ENCODE measurements around the gene LARP1B.
"Not testable (repeated sequence)": the region's sequence is repeated elsewhere in the genome, so short reads cannot be mapped to it uniquely, and the experiment has no call there.

Gene LARP1B

DNA sequence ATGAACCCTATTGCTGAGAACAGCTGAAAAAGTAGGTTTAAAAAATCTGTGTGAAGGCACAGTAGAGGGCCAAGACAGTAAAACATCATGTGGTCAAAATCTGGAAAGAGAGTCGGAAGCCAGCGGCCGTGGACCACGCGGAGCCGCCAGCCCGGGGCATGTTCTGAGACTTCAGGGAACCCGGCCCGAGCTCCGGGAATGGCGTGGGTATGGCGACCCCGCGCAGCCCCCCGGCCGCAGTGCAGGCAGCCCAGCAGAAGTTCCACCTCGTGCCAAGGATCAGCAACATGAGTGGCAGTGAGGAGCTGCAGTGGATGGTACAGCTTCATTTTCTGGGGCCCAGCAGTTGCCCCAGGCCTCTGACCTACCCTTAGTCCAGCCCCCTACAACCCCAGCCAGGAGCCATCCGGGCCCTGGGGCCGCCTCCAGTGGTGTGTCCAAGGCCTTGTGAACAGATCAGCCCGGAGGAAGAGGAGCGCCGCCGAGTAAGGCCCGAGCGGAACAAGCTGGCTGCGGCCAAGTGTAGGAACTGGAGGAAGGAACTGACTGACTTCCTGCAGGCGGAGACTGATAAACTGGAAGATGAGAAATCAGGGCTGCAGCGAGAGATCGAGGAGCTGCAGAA lies 94.2 kb downstream of the LARP1B start:
- Histone ChIP-seq H3K4me1 (ENCODE audit: insufficient read depth, low read length) (no peaks in the 10 kb centered on the region), H2AFZ (ENCODE audit: low read depth, low read length) (no peak overlapping the region), H3K4me3 (ENCODE audit: low read length) (no peak overlapping the region), H3K27me3 (ENCODE audit: insufficient read depth, low read length) (no peaks in the 10 kb centered on the region), H3K9me3 (ENCODE audit: low read length) (peaks cover 9% of the 10 kb centered on the region), H3K36me3 (ENCODE audit: insufficient read depth, low read length) (peaks cover 8% of the 10 kb centered on the region)

DNA sequence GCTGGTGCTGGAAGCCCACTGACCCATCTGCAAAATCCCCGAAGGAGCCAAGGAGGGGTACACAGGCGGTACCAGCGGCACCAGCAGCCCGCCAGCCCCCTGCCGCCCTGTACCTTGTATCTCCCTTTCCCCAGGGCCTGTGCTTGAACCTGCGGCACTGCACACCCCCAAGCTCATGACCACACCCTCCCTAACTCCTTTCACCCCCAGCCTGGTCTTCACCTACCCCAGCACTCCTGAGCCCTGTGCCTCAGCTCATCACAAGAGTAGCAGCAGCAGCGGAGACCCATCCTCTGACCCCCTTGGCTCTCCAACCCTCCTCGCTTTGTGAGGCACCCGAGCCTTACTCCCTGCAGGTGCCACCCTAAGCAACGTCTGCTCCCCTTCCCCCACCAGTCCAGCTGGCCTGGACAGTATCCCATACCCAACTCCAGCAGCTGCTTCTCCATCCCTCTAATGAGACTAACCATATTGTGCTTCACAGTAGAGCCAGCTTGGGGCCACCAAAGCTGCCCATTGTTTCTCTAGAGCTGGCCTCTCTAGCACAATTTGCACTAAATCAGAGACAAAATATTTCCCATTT lies 94.9 kb downstream of the LARP1B start:
- H3K27me3 ChIP-seq (ENCODE audit: insufficient read depth, low read length): no peaks in the 10 kb centered on the region
- H3K9me3 ChIP-seq (ENCODE audit: low read length): peaks cover 9% of the 10 kb centered on the region
- H3K4me3 ChIP-seq (ENCODE audit: low read length): no peak overlapping the region
- H3K4me1 ChIP-seq (ENCODE audit: insufficient read depth, low read length): no peaks in the 10 kb centered on the region
- H3K36me3 ChIP-seq (ENCODE audit: insufficient read depth, low read length): peaks cover 8% of the 10 kb centered on the region
- no peak overlapping the region for H2AFZ ChIP-seq (ENCODE audit: low read depth, low read length)

DNA sequence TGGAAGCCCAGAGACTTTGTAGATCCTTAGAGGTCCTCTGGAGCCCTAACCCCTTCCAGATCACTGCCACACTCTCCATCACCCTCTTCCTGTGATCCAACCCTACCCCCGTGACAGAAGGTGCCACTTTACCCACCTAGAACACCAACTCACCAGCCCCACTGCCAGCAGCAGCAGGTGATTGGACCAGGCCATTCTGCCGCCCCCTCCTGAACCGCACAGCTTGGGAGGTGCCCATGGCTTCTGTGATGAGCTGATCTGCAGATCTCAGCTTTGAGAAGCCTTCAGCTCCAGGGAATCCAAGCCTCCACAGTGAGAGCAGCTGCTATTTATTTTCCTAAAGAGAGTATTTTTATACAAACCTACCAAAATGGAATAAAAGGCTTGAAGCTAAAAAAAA lies 95.4 kb downstream of the LARP1B start:
- H3K4me1 ChIP-seq (ENCODE audit: insufficient read depth, low read length); H2AFZ ChIP-seq (ENCODE audit: low read depth, low read length); H3K27me3 ChIP-seq (ENCODE audit: insufficient read depth, low read length); H3K36me3 ChIP-seq (ENCODE audit: insufficient read depth, low read length); H3K4me3 ChIP-seq (ENCODE audit: low read length); H3K9me3 ChIP-seq (ENCODE audit: low read length): not testable (repeated sequence)

DNA sequence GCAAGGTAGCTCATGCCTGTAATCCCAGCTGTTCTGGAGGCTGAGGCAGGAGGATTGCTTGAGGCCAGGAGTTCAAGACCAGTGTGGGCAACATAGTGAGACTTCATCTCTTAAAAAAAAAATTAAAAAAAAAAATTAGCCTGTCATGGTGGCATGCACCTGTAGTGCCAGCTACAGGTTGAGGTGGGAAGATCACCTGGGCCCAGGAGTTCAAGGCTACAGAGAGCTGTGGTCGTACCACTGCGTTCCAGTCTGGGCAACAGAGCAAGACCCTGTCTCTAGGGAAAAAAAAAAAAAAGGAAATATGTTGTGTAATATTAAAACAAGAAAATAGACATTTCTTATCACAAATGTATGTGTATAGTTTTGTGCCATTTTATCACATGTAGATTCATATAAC lies 97.8 kb downstream of the LARP1B start:
- Histone ChIP-seq H3K9me3 (ENCODE audit: low read length) (peaks cover 9% of the 10 kb centered on the region), H2AFZ (ENCODE audit: low read depth, low read length) (no peak overlapping the region), H3K36me3 (ENCODE audit: insufficient read depth, low read length) (peaks cover 8% of the 10 kb centered on the region), H3K27me3 (ENCODE audit: insufficient read depth, low read length) (no peaks in the 10 kb centered on the region), H3K4me3 (ENCODE audit: low read length) (no peak overlapping the region), H3K4me1 (ENCODE audit: insufficient read depth, low read length) (no peaks in the 10 kb centered on the region)

DNA sequence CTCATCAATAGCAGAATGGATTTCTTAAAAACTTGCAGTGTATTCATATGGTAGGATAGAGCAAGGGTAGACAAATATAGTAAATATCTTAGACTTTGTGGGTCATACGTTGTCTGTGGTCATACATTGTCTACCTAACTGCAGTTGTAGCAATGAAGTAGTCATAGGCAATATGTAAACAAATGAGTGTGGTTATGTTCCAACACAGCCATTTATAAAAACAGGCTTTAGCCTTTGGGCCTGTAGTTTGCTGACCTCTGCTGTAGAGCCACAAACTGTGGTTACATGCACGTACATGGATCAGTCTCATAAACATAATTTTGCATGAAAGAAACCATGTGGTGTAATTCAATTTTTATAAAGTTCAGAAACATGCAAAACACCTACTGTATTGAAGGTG lies 98.9 kb downstream of the LARP1B start:
- H3K4me1 ChIP-seq (ENCODE audit: insufficient read depth, low read length): no peaks in the 10 kb centered on the region
- H3K27me3 ChIP-seq (ENCODE audit: insufficient read depth, low read length): no peaks in the 10 kb centered on the region
- H3K36me3 ChIP-seq (ENCODE audit: insufficient read depth, low read length): peaks cover 8% of the 10 kb centered on the region
- no peak overlapping the region for H2AFZ ChIP-seq (ENCODE audit: low read depth, low read length)
- H3K4me3 ChIP-seq (ENCODE audit: low read length): no peak overlapping the region
- peaks cover 9% of the 10 kb centered on the region for H3K9me3 ChIP-seq (ENCODE audit: low read length)

DNA sequence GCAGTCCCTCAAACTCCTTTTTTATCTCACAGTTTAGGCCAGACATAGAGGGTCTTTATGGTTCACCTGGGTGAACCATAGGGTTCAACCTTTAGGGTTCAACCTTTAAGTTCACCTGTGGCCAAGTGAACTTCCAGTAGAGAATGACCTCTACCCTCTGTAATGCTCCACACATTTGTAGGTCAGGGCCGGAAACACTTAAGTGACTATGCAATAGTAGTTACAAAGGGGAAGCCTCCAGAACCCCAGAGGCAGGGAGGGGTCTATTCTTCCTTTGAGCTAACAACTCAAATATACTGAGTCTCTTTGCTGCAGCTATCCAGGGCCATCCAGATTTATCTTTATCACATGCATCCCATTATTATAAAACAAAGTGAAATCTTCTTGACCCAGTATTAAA lies 100.0 kb downstream of the LARP1B start:
- Histone ChIP-seq H3K27me3 (ENCODE audit: insufficient read depth, low read length) (no peaks in the 10 kb centered on the region), H2AFZ (ENCODE audit: low read depth, low read length) (no peak overlapping the region), H3K9me3 (ENCODE audit: low read length) (peaks cover 4% of the 10 kb centered on the region), H3K36me3 (ENCODE audit: insufficient read depth, low read length) (peaks cover 4% of the 10 kb centered on the region), H3K4me1 (ENCODE audit: insufficient read depth, low read length) (no peaks in the 10 kb centered on the region), H3K4me3 (ENCODE audit: low read length) (no peak overlapping the region)

DNA sequence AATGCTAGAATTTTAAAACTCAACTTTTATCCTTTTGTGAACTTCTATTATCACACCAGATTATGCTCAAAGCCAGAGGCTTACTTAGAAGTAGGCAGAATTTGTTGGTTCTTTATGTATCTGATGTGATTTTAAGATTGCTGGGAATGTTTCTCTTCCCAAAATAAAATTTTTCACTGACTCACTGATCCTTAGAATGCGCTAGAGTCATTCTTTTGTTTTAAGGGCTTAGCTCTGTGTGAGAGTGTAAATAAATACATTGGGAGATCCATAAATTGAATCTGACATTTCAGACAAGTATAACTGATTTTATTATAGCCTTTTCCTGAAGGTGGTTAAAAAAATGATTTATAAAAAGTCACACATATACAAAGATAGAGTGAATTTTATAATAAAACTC lies 101.3 kb downstream of the LARP1B start:
- Histone ChIP-seq H3K27me3 (ENCODE audit: insufficient read depth, low read length) (no peaks in the 10 kb centered on the region), H2AFZ (ENCODE audit: low read depth, low read length) (no peak overlapping the region), H3K4me1 (ENCODE audit: insufficient read depth, low read length) (no peaks in the 10 kb centered on the region), H3K36me3 (ENCODE audit: insufficient read depth, low read length) (peaks cover 2% of the 10 kb centered on the region), H3K9me3 (ENCODE audit: low read length) (no peaks in the 10 kb centered on the region), H3K4me3 (ENCODE audit: low read length) (no peak overlapping the region)

DNA sequence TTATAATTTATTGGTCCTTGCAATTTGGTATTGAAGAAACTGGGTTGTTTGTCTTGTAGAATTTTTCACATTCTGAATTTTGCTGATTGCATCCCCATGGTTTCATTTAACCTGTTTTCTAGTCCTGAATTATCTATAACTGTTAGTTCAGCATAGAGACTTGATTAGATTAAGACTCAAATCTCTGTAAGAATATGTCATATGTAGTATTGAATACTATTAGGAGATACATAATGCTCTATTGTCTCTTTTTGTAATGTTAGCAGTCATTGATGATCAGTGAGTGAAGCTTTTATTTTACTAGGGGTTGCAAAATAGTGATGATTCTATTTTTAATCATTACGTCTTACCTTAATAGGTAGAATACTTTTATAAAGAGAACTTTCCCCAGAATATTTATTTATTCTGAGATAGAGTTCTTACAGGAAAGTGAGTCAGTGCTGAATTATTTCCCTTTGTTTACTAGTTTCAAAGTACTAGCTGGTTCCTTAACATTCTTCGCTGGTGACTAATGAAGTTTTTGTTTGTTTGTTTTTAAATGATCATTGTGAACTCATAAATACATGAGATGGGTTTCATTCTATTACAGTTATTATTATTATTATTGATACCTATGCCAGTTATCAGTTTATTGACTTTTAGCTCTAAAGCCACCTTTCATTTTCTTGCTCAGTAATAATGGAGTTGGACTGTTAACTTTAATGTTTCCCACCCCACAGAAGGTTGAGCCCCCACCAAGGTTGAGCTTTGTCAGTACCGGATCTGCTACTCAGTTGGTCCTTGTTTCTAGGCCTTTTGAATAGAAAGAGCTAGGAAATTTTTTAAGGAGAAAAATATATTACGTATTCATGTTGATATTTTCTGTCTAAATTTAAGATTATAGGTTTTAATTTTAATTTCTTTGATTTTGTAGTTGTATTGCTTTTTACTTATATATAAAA lies 102.3 kb downstream of the LARP1B start:
- H3K27me3 ChIP-seq (ENCODE audit: insufficient read depth, low read length): no peaks in the 10 kb centered on the region
- no peaks in the 10 kb centered on the region for H3K9me3 ChIP-seq (ENCODE audit: low read length)
- H2AFZ ChIP-seq (ENCODE audit: low read depth, low read length): no peak overlapping the region
- H3K4me3 ChIP-seq (ENCODE audit: low read length): no peak overlapping the region
- H3K36me3 ChIP-seq (ENCODE audit: insufficient read depth, low read length): peaks cover 2% of the 10 kb centered on the region
- H3K4me1 ChIP-seq (ENCODE audit: insufficient read depth, low read length): no peaks in the 10 kb centered on the region

DNA sequence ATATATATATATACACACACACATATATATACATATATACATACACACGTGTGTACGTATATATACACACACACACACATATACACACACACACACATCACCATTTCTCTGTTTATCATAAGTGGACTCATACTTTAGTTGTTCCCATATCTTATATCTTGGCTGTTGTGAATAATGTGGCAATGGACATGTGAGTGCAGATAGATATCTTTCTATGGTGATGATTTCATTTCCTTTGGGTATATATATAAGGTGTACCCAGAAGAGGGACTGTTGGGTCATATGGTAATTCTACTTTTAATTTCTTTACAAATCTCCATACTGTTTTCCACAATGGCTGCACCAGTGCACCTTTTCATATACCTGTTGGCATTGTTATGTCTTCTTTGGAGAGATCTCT lies 105.9 kb downstream of the LARP1B start:
- Histone ChIP-seq H3K27me3 (ENCODE audit: insufficient read depth, low read length) (no peaks in the 10 kb centered on the region), H3K4me3 (ENCODE audit: low read length) (no peak overlapping the region), H2AFZ (ENCODE audit: low read depth, low read length) (no peak overlapping the region), H3K9me3 (ENCODE audit: low read length) (no peaks in the 10 kb centered on the region), H3K4me1 (ENCODE audit: insufficient read depth, low read length) (no peaks in the 10 kb centered on the region), H3K36me3 (ENCODE audit: insufficient read depth, low read length) (no peaks in the 10 kb centered on the region)

DNA sequence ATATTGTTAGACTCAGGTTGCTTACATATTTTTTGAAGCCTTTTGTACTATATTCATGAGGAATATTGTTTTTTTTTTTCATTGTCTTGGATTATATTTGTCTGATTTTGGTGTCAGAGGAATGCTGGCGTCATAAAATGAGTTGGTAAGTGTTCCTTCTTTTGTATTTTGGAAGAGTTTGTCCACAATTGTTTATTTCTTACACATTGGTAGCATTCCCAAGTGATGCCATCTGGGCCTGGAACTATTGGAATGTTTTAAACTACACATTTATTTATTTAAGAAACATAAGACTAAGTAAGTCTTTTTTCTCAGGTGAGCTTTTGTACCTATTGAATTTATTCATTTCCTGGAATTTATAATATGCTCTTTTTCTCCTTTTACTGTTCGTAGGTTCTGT lies 107.6 kb downstream of the LARP1B start:
- Histone ChIP-seq H3K4me1 (ENCODE audit: insufficient read depth, low read length) (no peaks in the 10 kb centered on the region), H3K4me3 (ENCODE audit: low read length) (no peak overlapping the region), H3K36me3 (ENCODE audit: insufficient read depth, low read length) (no peaks in the 10 kb centered on the region), H2AFZ (ENCODE audit: low read depth, low read length) (no peak overlapping the region), H3K27me3 (ENCODE audit: insufficient read depth, low read length) (no peaks in the 10 kb centered on the region), H3K9me3 (ENCODE audit: low read length) (no peaks in the 10 kb centered on the region)

DNA sequence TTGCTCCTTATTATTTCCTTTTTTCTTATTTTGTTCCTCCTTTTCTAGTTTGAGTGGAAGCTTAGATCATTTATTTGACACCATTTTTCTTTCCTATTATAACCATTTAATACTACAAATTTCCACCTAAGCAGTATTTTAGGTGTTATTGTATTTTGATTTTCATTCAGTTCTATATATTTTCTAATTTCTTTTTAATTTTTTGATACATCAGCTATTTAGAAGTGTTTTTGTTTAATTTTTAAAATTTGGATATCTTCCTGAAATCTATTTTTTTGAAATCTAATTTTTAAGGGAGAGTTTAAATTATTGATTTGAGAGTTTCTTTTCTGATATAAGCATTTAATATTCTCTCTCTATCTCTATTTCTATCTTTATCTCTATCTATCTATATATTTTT lies 108.1 kb downstream of the LARP1B start:
- Histone ChIP-seq H2AFZ (ENCODE audit: low read depth, low read length) (no peak overlapping the region), H3K27me3 (ENCODE audit: insufficient read depth, low read length) (no peaks in the 10 kb centered on the region), H3K4me3 (ENCODE audit: low read length) (no peak overlapping the region), H3K9me3 (ENCODE audit: low read length) (no peaks in the 10 kb centered on the region), H3K4me1 (ENCODE audit: insufficient read depth, low read length) (no peaks in the 10 kb centered on the region), H3K36me3 (ENCODE audit: insufficient read depth, low read length) (no peaks in the 10 kb centered on the region)

DNA sequence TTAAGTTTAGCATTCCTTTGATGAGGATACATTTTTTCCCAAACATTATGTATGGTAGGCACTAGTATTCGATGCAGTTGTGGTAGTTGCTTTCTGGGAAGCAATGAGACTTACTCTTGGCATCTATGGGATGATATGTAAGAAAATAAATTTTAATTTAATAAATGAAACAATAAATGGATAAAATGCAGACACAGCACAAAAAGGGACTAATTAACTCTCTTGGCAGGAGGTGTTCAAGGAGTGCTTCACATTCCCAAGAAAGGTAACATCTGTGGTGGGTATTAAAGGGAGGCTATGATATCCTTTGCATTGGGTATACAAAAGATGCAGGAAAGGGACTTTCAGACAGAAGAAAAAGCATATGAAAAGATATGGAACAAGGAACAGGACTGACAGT lies 115.5 kb downstream of the LARP1B start:
- Histone ChIP-seq H3K27me3 (ENCODE audit: insufficient read depth, low read length) (no peaks in the 10 kb centered on the region), H3K4me3 (ENCODE audit: low read length) (no peak overlapping the region), H3K9me3 (ENCODE audit: low read length) (no peaks in the 10 kb centered on the region), H3K36me3 (ENCODE audit: insufficient read depth, low read length) (peaks cover 1% of the 10 kb centered on the region), H3K4me1 (ENCODE audit: insufficient read depth, low read length) (no peaks in the 10 kb centered on the region), H2AFZ (ENCODE audit: low read depth, low read length) (no peak overlapping the region)

DNA sequence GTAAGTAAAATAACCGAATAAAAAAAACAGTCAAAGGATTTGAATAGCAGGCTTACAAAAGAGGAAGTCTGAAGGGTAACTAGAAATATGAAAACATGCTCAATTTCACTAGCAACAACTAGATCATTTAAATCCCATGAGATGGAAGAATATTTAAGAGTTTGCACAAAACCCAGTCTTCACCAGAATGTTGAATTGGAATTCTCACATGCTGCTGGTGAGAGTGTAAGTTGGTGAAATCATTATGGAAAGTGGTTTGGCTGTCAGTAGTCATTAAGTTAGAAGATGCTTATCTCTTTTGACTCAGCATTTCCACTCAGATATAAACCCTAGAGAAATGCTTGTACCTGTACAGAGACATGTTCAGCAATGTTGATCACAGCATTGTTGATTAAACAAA lies 116.4 kb downstream of the LARP1B start:
- Histone ChIP-seq H3K27me3 (ENCODE audit: insufficient read depth, low read length) (no peaks in the 10 kb centered on the region), H3K4me1 (ENCODE audit: insufficient read depth, low read length) (no peaks in the 10 kb centered on the region), H3K4me3 (ENCODE audit: low read length) (no peak overlapping the region), H3K9me3 (ENCODE audit: low read length) (no peaks in the 10 kb centered on the region), H2AFZ (ENCODE audit: low read depth, low read length) (no peak overlapping the region), H3K36me3 (ENCODE audit: insufficient read depth, low read length) (peaks cover 1% of the 10 kb centered on the region)
